ENCODE results near the gene KRT38. TPM values are rescaled to one million over a fixed set of nuclear protein-coding genes. Genes with fewer than 3 reads are reported as not detected.

Gene KRT38
- total and polyA plus RNA-seq, 2 donors, result 0.38 to 7.9 TPM

DNA sequence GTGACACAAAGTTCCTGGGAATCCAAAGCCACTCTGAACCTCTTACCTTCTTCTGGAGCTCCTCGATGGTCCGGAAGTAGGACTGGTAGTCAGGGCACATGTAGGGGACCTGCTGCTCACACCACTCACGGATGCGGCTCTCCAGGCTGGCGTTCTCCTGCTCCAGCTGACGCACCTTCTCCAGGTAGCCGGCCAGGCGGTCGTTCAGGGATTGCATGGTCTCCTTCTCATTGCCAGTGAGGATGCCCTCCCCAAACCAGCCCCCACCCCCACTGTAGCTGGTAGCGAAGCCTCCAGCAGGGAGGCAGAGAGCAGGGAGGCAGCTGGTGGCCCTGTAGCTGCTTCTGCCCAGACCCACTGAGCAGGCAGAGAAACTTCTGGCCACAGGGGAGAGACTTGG lies 39.8 kb upstream of the KRT38 start:
- Histone ChIP-seq H3K4me1 (ENCODE audit: control insufficient read depth in 2 of 2, insufficient read depth in 2 of 2, low read length in 2 of 2) (no peaks in the 10 kb centered on the region), H3K36me3 (ENCODE audit: control insufficient read depth in 2 of 2, insufficient read depth in 2 of 2, low read length in 1 of 2) (no peaks in the 10 kb centered on the region), H3K4me3 (ENCODE audit: low read length in 2 of 2) (no peak overlapping the region), H3K27ac (ENCODE audit: low read depth in 1 of 2, low read length in 1 of 2) (no peak overlapping the region), H3K27me3 (ENCODE audit: control insufficient read depth in 2 of 2, insufficient read depth in 1 of 2, low read length in 1 of 2) (no peaks in the 10 kb centered on the region), H3K9me3 (ENCODE audit: control insufficient read depth in 2 of 2, insufficient read depth in 1 of 2, low read length in 1 of 2) (no peaks in the 10 kb centered on the region)
- WGBS, result 97% methylated on average over 10 of the region's 10 CpGs
- DNase-seq (ENCODE audit: low read depth in 6 of 9, low spot score in 9 of 9), result no peak

- Histone ChIP-seq H3K4me1 (ENCODE audit: control insufficient read depth in 2 of 2, insufficient read depth in 2 of 2, low read length in 2 of 2) (no peaks in the 10 kb centered on the region), H3K36me3 (ENCODE audit: control insufficient read depth in 2 of 2, insufficient read depth in 2 of 2, low read length in 1 of 2) (no peaks in the 10 kb centered on the region), H3K27me3 (ENCODE audit: control insufficient read depth in 2 of 2, insufficient read depth in 1 of 2, low read length in 1 of 2) (no peaks in the 10 kb centered on the region), H3K9me3 (ENCODE audit: control insufficient read depth in 2 of 2, insufficient read depth in 1 of 2, low read length in 1 of 2) (no peaks in the 10 kb centered on the region), H3K27ac (ENCODE audit: low read depth in 1 of 2, low read length in 1 of 2) (no peak overlapping the region), H3K4me3 (ENCODE audit: low read length in 2 of 2) (no peak overlapping the region)
- DNase-seq (ENCODE audit: low read depth in 6 of 9, low spot score in 9 of 9), result no peak
- WGBS, result 45% methylated on average over 2 of the region's 2 CpGs
Observed at GRCh38 chr17:41480136-41480535, 39.4 kb upstream of the KRT38 start.

DNA sequence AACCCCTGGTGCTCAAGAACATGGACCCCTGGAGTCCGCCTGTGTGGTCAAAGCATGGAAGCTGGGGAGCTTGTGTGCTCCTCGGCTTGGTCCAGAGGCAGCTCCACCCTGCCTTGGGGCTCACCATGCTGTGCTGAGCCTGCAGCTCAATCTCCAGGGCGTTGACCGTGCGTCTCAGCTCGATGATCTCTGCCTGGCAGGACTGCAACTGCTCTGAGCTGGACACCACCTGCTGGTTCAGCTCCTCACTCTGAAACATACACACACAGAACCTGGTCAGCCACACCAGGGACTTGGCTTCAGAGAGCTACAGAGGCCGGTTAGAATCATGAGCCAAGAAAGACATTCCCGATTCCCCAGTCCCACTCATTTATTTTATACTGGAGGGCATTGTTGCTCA lies 37.5 kb upstream of the KRT38 start:
- DNase-seq (ENCODE audit: low read depth in 6 of 9, low spot score in 9 of 9), result no peak
- Histone ChIP-seq H3K4me3 (ENCODE audit: low read length in 2 of 2) (no peak overlapping the region), H3K27ac (ENCODE audit: low read depth in 1 of 2, low read length in 1 of 2) (no peak overlapping the region)

DNA sequence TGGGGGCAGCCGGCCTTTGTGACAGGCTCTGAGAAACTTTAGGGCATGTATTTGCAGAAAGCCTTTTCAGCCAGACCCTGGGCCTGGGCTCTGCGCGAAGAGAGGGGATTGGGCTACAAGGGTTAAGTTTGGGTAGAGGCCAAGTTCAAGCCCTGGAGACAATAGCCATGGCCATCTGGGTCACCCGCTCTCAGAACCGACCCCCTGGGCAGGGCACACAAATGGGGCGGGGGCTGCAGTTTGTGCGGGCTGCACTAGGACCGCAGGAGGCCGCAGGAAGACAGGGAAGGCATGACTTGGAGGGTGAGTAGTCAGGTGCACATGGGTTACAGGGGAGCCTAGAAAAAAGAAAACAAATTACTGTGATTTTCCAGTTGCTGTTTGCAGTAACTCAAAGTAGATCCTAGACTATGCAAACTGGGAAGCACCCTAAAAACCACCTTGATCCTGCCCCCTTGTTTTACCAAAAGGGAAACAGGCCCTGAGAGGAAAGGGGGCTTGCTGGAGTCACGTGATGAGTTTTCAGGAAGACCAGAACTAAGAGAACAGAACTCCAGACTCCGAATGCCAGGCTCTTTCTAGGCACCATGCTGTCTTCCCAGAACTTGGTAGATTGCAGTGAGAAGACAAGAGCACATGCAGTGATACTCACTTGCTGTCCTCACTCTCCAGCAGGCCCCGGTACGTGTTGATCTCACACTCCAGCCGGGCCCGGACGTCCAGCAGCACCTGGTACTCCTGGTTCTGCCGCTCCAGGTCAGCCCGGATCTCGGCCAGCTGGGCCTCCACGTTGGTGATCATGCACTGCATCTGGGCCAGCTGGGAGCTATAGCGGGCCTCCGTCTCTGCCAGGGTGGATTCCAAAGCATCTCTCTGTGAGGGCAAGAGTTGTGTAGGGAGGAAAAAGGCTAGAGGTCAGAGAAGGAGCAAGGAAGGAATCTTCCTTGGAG lies 36.4 kb upstream of the KRT38 start:
- DNase-seq (ENCODE audit: low read depth in 6 of 9, low spot score in 9 of 9), result no peak
- WGBS, result 95% methylated on average over 22 of the region's 22 CpGs
- H3K27me3 ChIP-seq (ENCODE audit: control insufficient read depth in 2 of 2, insufficient read depth in 1 of 2, low read length in 1 of 2), result peaks cover 0 to 2% of the 10 kb centered on the region in 2 donors
- H3K36me3 ChIP-seq (ENCODE audit: control insufficient read depth in 2 of 2, insufficient read depth in 2 of 2, low read length in 1 of 2), result no peaks in the 10 kb centered on the region
- H3K4me1 ChIP-seq (ENCODE audit: control insufficient read depth in 2 of 2, insufficient read depth in 2 of 2, low read length in 2 of 2), result no peaks in the 10 kb centered on the region
- H3K27ac ChIP-seq (ENCODE audit: low read depth in 1 of 2, low read length in 1 of 2), result no peak overlapping the region
- no peaks in the 10 kb centered on the region for H3K9me3 ChIP-seq (ENCODE audit: control insufficient read depth in 2 of 2, insufficient read depth in 1 of 2, low read length in 1 of 2)
- no peak overlapping the region for H3K4me3 ChIP-seq (ENCODE audit: low read length in 2 of 2)

More for the DNA sequence above, 37.5 kb upstream of the KRT38 start:
- Histone ChIP-seq H3K9me3 (ENCODE audit: control insufficient read depth in 2 of 2, insufficient read depth in 1 of 2, low read length in 1 of 2) (no peaks in the 10 kb centered on the region), H3K4me1 (ENCODE audit: control insufficient read depth in 2 of 2, insufficient read depth in 2 of 2, low read length in 2 of 2) (no peaks in the 10 kb centered on the region), H3K27me3 (ENCODE audit: control insufficient read depth in 2 of 2, insufficient read depth in 1 of 2, low read length in 1 of 2) (peaks cover 0 to 2% of the 10 kb centered on the region in 2 donors), H3K36me3 (ENCODE audit: control insufficient read depth in 2 of 2, insufficient read depth in 2 of 2, low read length in 1 of 2) (no peaks in the 10 kb centered on the region)
- 96% methylated on average over 8 of the region's 8 CpGs for WGBS

DNA sequence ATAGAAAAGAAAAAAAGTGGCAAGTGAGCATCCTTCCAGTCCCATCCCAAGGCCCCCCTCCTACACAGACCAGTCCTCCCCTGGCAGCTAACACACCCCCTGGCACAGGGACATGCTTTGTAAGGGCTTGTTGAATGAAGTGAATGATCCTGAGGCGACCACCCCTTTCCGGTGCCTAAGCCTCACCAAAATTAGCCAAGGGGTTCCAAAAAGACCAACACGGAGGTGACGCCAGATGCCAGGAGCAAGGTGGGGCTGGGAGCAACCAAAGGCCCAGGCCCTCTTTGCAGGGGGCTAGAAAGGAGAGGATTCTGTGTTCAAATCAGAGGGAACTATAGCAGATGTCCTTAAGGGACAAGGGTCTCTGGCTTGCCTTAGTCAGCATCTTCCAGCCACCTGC lies 34.6 kb upstream of the KRT38 start:
- WGBS, result over 99% methylated on average over 4 of the region's 4 CpGs

DNA sequence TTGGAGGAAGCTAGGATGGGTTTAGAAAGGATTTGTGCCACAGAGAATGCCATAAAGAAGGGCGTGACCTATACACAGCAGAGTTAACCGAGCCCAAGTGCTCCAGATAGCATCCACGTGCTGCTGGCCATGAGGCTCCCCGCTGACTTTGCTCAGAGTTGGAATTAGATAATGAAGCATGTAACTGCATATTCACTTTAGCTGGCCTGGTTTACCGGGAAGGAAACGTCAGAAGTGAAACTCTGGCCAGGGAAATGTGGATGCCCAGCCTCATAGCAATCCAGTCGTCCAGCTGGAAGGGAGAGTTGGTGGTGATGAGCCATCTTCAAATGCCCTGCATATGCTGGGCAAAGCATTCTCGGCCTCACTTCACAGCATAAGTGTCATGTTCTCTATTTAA lies 34.1 kb upstream of the KRT38 start:
- Histone ChIP-seq H3K4me1 (ENCODE audit: control insufficient read depth in 2 of 2, insufficient read depth in 2 of 2, low read length in 2 of 2) (no peaks in the 10 kb centered on the region), H3K27me3 (ENCODE audit: control insufficient read depth in 2 of 2, insufficient read depth in 1 of 2, low read length in 1 of 2) (peaks cover 0 to 2% of the 10 kb centered on the region in 2 donors), H3K9me3 (ENCODE audit: control insufficient read depth in 2 of 2, insufficient read depth in 1 of 2, low read length in 1 of 2) (no peaks in the 10 kb centered on the region), H3K4me3 (ENCODE audit: low read length in 2 of 2) (no peak overlapping the region), H3K36me3 (ENCODE audit: control insufficient read depth in 2 of 2, insufficient read depth in 2 of 2, low read length in 1 of 2) (no peaks in the 10 kb centered on the region), H3K27ac (ENCODE audit: low read depth in 1 of 2, low read length in 1 of 2) (no peak overlapping the region)
- no peak for DNase-seq (ENCODE audit: low read depth in 6 of 9, low spot score in 9 of 9)
- 88% methylated on average over 8 of the region's 8 CpGs for WGBS

More for the DNA sequence above, 34.6 kb upstream of the KRT38 start:
- H3K36me3 ChIP-seq (ENCODE audit: control insufficient read depth in 2 of 2, insufficient read depth in 2 of 2, low read length in 1 of 2), result no peaks in the 10 kb centered on the region
- H3K9me3 ChIP-seq (ENCODE audit: control insufficient read depth in 2 of 2, insufficient read depth in 1 of 2, low read length in 1 of 2), result no peaks in the 10 kb centered on the region
- H3K4me3 ChIP-seq (ENCODE audit: low read length in 2 of 2), result no peak overlapping the region
- no peak for DNase-seq (ENCODE audit: low read depth in 6 of 9, low spot score in 9 of 9)
- peaks cover 0 to 2% of the 10 kb centered on the region in 2 donors for H3K27me3 ChIP-seq (ENCODE audit: control insufficient read depth in 2 of 2, insufficient read depth in 1 of 2, low read length in 1 of 2)
- no peak overlapping the region for H3K27ac ChIP-seq (ENCODE audit: low read depth in 1 of 2, low read length in 1 of 2)
- no peaks in the 10 kb centered on the region for H3K4me1 ChIP-seq (ENCODE audit: control insufficient read depth in 2 of 2, insufficient read depth in 2 of 2, low read length in 2 of 2)

- no peaks in the 10 kb centered on the region for H3K36me3 ChIP-seq (ENCODE audit: control insufficient read depth in 2 of 2, insufficient read depth in 2 of 2, low read length in 1 of 2)
- H3K4me3 ChIP-seq (ENCODE audit: low read length in 2 of 2), result no peak overlapping the region
- no peaks in the 10 kb centered on the region for H3K9me3 ChIP-seq (ENCODE audit: control insufficient read depth in 2 of 2, insufficient read depth in 1 of 2, low read length in 1 of 2)
- no peaks in the 10 kb centered on the region for H3K27me3 ChIP-seq (ENCODE audit: control insufficient read depth in 2 of 2, insufficient read depth in 1 of 2, low read length in 1 of 2)
- no peaks in the 10 kb centered on the region for H3K4me1 ChIP-seq (ENCODE audit: control insufficient read depth in 2 of 2, insufficient read depth in 2 of 2, low read length in 2 of 2)
- DNase-seq (ENCODE audit: low read depth in 6 of 9, low spot score in 9 of 9), result no peak
- no peak overlapping the region for H3K27ac ChIP-seq (ENCODE audit: low read depth in 1 of 2, low read length in 1 of 2)
Observed at GRCh38 chr17:41468346-41468745, 27.6 kb upstream of the KRT38 start.

GRCh38 chr17:41467561-41467960 lies 26.8 kb upstream of the KRT38 start:
- H3K36me3 ChIP-seq (ENCODE audit: control insufficient read depth in 2 of 2, insufficient read depth in 2 of 2, low read length in 1 of 2), result no peaks in the 10 kb centered on the region
- no peak for DNase-seq (ENCODE audit: low read depth in 6 of 9, low spot score in 9 of 9)
- H3K4me1 ChIP-seq (ENCODE audit: control insufficient read depth in 2 of 2, insufficient read depth in 2 of 2, low read length in 2 of 2), result no peaks in the 10 kb centered on the region
- no peaks in the 10 kb centered on the region for H3K27me3 ChIP-seq (ENCODE audit: control insufficient read depth in 2 of 2, insufficient read depth in 1 of 2, low read length in 1 of 2)
- no peak overlapping the region for H3K4me3 ChIP-seq (ENCODE audit: low read length in 2 of 2)
- WGBS, result 83% methylated on average over 4 of the region's 4 CpGs
- no peak overlapping the region for H3K27ac ChIP-seq (ENCODE audit: low read depth in 1 of 2, low read length in 1 of 2)
- H3K9me3 ChIP-seq (ENCODE audit: control insufficient read depth in 2 of 2, insufficient read depth in 1 of 2, low read length in 1 of 2), result no peaks in the 10 kb centered on the region

DNA sequence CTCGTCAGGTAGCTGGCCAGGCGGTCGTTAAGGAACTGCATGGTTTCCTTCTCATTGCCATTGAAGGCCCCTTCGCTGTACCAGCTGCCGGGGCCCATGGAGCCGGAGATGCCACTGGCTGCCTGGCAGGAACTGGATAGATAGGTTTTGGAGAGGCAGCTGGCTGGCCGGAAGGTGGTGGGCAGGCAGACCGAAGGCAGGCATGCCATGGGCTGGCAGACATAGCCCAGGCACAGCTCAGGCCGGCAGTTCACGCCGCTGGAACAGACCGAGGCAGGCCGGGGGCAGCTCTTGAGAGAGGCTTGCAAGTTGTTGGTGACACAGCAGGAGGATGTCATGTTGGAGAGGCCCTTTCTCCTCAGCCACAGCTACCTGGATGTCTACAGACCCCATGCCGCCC lies 26.2 kb upstream of the KRT38 start, which contains the start of gene KRT32:
TSS of gene KRT32 (minus strand) at position 399 of the 400 bp plus-strand sequence. CDS start at position 338, 61 bp downstream.
- Histone ChIP-seq H3K4me1 (ENCODE audit: control insufficient read depth in 2 of 2, insufficient read depth in 2 of 2, low read length in 2 of 2) (no peaks in the 10 kb centered on the region), H3K27me3 (ENCODE audit: control insufficient read depth in 2 of 2, insufficient read depth in 1 of 2, low read length in 1 of 2) (no peaks in the 10 kb centered on the region), H3K27ac (ENCODE audit: low read depth in 1 of 2, low read length in 1 of 2) (no peak within 1 kb of the TSS), H3K9me3 (ENCODE audit: control insufficient read depth in 2 of 2, insufficient read depth in 1 of 2, low read length in 1 of 2) (no peaks in the 10 kb centered on the region), H3K4me3 (ENCODE audit: low read length in 2 of 2) (no peak within 1 kb of the TSS), H3K36me3 (ENCODE audit: control insufficient read depth in 2 of 2, insufficient read depth in 2 of 2, low read length in 1 of 2) (no peaks in the 10 kb centered on the region)
- DNase-seq (ENCODE audit: low read depth in 6 of 9, low spot score in 9 of 9), result no peak
- 95% methylated on average over 14 of the region's 14 CpGs for WGBS
